Stimulated activated CD8-positive, alpha-beta memory T cell treated with anti-CD3 and anti-CD28 coated beads, Interleukin-12 subunit alpha, Interleukin-12 subunit beta, amount 100 ng/mL, for 24 hours (primary cell): ENCODE measurements around the gene RABGEF1.
"Not testable (repeated sequence)": the region's sequence is repeated elsewhere in the genome, so short reads cannot be mapped to it uniquely, and the experiment has no call there.

Experiments
- DNase-seq: peaks from one replicate; pipeline ENCODE4 v3.0.0-alpha.2; 2020; ENCODE audit errors: extremely low read depth

Gene RABGEF1

DNA sequence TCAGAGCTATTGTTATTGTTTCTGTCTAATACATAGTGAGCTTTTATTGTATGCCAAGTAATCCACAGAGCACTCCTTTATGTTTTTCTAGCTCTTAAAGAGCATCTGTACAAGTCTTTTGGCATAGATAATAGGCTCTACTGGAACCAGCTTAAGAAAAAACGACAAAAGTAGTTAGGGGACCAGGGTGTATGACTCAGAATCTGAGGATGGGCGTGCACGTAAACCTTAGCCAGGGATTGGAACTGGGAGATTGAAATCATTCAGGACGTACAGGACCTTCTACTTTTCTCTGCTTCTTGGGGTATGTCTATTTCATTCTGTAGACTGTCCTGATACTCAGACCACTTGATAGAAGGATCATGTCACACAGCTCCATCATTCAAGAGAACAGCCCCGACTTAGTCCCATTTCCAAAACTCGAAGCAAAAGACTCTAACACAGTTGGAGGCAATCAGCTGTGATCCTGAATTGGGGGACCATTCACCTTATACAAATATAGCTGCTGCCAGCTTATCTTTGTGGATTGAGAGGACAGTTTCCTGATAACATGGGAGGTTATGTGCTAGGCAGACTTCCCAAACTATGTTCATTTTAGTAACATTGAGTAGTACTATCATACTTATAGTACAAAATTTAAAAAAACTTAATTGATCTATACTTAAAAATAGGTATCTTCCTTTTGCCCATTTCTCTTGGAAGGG is 24.9 kb downstream of the RABGEF1 start:
- not testable (repeated sequence) for DNase-seq

DNA sequence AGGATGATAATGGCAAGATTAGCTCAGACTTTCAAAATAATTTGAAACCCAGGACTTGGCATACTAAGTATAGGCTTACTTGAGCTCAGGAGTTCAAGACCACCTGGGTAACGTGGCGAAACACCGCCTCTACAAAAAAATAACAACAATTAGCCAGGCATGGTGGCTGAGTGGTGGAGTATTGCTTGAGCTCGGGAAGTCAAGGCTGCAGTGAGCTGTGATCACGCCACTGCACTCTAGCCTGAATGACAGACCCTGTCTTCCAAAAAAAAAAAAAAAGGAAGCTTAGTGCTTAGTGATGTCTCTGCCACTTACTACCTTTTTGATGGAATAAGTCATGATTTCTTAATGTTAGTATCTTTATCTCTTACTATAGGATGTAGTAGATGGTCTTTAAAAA is 25.5 kb downstream of the RABGEF1 start:
- no peak for DNase-seq

DNA sequence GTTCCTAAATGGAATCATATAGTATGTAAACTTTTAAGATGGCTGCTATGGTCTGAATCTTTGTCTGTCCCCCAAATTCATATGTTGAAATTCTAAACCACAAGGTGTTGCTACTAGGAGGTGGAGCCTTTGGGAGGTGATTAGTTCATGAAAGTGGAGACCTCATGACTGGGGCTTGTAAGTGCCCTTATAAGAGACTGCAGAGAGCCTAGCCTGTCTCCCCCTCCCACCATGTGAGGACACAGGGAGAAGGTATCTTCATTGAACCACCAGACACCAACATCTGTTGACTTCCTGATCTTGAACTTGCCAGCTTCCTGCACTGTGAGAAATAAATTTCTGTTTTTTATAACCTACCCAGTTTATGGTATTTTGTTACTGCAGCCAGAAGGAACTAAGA is 27.0 kb downstream of the RABGEF1 start:
- DNase-seq: not testable (repeated sequence)

DNA sequence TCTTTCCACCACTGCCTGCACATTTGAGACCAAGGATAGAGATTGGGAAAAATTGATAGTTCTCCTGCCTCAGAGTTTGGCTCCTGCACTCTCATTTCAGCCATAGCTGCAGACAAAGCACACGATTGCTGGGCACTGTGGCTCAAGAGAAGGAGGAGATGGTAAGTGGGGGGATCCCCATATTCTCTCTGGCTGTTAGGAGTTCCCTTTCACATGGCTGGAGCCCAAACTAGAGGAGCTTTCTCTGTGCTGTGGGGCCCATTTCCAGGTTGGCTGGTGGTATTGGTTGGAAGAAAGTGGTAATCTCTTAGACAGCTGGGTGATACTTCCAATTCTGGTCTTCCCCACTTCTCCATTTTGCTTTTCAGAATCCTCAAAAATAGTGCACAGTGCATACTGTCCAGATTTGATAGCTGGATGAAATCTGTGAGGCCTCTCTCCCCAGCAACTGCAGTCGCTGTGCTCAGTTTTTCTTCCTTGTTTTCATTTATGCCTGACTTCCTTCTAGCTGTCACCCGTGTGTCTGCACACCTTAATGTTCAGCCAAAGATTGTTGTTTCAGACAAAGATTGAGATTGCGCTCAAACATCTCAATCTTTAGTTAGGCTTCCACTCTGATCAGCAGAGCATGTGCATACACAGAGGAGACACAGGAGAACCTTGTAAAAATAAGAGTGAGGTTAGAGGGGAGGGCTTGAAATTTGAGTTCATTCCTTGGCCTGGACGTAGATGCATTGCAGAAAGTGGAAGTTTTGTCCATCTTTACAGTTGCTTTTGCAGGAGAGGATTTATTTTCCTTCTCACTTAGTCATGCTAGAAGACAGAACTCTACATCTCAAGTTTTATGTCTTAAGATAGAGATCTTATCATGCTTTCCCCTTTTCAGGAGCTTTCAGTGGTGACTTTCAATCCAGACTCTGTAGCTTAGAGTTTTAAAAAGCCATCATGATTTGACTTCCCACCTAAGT is 28.6 kb downstream of the RABGEF1 start:
- no peak for DNase-seq

DNA sequence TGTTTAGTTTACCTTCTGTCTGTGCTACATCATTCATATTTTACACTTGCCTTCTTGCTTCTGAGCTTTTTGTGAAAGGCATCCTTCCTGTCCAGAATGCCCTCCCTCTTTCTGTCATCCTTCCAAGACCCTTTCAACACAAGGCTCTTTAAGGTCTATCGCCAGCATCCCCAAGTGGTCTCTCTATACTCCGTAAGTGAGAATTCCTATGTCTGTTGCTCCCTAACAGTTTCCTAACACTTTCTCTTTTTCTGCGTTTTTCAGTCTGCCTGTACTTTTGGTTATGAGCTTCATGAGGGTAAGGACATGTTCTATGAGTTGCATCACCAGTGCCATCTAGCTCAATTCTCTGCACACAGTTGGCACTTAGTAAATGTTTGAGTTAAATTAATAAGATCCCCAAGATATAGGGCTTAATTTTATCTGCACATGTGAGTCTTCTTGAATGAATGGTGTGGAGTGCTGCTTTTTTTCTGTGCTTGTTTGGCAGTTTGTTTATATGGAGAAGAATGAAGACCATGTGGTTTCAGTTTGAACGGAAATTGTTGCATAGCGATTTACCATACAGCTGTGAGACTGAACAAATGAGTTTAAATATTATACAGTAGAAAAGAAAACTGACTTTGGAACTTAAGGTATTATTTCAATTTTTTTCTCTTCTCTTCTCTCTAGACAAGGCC is 29.4 kb downstream of the RABGEF1 start:
- DNase-seq: no peak

DNA sequence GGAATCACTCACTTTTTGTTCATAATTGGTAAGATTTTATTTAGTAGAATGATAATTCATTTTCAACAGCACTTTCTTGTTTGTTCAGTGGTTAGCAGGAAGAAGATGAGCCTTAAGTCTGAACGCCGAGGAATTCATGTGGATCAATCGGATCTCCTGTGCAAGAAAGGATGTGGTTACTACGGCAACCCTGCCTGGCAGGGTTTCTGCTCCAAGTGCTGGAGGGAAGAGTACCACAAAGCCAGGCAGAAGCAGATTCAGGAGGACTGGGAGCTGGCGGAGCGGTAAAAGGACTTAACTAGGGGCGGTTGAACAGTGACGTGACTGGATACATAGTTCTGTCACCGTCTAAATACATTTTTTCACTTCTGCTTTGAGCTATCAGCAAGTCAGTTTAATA is 31.3 kb downstream of the RABGEF1 start:
- DNase-seq: no peak

DNA sequence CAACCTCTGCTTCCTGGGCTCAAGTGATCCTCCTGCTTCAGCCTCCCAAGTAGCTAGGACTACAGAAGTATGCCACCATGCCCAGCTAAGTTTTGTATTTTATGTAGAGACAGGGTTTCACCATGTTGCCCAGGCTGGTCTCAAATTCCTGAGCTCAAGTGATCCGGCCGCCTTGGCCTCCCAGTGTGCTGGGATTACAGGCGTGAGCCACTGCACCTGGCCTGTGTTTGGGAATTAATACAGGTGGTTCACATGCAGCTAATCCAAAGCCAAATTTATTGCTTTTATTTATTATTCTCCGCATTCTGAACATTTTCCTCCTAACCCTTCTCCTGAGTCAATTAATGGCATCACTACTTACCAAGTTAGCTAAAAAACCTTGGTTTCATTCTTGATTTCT is 33.2 kb downstream of the RABGEF1 start:
- not testable (repeated sequence) for DNase-seq

DNA sequence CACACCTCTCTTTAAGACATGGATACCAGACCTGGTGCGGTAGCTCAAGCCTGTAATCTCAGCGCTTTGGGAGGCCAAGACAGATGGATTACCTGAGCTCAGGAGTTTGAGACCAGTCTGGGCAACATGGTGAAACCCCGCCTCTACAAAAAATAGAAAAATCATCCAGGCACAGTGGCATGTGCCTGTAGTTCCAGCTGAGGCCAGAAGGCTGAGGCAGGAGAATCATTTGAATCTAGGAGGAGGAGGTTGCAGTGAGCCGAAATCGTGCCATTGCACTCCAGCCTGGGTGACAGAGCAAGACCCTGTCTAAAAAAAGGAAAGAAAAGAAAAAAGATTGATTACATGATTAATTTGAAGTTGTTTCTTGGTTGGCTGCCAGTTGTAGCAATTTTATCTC is 35.9 kb downstream of the RABGEF1 start:
- not testable (repeated sequence) for DNase-seq

DNA sequence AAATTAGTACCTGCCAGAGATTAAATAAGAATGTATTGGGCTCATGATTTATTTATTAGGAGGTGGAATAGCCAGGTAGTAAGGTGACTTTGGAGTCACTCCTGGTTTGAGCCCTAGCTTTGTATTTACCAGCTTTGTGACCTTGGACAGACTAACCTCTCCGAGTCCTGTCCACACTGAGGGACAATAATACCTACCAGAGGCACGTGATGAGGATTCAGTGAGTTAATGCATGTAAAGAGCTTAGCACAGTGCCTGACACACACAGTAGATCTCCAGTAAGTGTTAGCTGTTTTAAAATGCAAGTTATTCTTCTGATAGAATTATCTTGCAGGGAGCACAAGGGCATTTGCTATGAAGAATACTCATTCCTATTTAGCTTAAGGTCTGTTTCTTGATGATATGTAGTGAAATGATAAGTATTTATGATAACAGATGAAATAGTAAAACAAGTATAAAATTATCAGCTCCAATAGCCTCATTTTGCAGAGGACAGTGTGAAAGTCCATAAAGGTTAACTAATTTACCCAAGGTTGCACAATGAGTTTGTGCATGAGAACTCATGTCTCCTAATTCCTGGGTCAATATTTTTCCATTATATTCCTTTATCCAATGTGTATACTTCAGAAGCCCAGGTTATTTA is 36.4 kb downstream of the RABGEF1 start:
- no peak for DNase-seq

DNA sequence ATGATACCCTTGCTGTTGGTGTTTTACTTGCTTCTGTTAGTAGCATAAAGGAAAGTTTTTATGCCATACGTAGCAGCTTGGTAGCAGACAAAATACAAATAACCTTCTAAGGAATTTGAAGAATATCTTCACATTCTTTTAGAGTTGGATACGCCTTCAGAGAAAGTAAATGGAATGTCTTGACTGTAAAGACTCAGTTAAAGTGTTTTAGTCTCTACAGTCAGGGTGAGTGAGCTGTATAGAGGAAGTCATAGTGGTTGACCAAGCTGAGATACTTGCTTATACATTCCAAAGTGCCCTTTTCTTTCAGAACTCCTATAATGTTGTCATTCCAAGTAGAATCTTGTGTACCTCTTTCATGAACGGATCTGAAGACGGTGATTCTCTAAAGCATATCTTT is 37.7 kb downstream of the RABGEF1 start:
- DNase-seq: no peak

DNA sequence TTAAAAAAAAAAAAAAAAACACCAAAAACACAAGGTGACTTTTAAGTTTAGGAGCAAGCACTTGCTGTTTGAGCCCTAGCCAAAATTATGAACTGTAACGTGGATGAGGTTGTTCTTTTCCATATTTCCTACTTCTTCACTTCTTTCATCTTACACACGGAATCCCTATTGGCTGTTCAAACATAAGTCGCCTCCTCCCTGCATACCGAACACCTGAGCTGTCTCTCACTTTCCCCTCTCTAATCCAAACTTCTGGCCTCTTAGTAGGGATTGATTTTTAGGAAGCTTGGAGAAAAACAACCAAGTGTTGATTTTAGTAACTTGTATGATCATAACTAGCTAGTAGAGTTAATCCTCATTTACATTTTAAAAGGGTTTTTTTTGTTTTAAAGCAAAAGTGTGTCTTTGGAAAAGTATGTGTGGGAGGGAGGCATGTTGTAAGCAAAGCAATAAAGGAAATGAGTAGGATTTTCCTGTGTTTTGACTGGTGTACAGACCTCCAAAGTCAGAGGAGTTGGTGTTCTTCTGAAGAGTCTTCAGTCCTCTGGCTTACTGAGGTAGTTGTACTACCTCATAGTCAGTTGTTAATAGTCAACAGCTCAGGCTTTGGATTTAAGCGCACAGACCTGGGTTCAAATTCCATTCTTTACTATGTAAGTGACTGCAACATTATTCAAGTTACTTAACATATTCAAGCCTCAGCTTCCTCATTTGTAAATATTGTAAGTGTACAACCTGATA is 39.3 kb downstream of the RABGEF1 start:
- DNase-seq: no peak

DNA sequence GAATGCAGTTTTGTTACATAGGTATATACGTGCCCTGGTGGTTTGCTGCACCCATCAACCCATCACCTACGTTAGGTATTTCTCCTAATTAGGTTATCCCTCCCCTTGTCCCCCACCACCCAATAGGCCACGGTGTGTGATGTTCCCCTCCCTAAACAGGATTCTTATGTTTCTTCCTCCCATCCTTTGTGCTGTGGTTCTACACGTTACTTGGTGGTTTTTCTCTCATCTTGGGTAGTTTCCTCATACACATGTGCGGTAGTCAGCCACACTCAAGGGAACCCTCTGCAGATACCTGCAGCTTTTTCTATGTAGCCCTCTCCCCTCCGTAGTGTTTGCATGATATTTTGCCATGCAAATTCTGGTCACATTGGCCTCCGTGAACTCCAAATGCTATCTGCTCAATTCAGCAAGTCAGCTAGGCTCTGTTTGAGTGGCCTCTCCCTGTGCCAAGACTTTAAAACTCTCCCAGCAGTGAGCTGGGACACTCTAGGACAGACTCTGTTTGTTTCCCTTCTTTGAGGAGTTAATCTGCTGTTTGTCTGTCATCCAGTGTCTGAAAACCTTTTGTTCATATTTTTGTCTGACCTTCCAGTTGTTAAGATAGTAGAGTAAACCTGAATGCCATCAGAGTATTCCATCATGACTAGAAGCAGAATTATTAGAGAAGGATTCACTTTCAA is 41.0 kb downstream of the RABGEF1 start:
- no peak for DNase-seq

DNA sequence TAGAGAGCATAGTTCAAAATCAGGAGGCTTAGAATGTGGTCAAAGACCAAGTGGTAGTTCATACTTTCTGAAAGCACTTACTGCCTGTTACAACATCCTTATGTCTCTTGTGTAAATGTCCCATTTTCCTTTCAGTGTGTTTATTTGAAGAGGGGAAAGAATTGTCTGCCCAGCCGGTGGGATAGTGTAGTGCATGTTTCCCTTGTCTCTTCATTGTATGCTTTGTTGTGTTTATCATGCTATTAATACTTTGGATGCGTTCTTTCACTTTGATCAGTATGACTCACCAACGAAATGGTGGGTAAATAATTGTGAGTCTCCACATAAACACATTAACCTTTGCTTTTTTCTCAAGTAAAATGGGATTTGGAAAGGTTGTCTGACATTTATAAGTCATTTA is 42.3 kb downstream of the RABGEF1 start:
- not testable (repeated sequence) for DNase-seq

DNA sequence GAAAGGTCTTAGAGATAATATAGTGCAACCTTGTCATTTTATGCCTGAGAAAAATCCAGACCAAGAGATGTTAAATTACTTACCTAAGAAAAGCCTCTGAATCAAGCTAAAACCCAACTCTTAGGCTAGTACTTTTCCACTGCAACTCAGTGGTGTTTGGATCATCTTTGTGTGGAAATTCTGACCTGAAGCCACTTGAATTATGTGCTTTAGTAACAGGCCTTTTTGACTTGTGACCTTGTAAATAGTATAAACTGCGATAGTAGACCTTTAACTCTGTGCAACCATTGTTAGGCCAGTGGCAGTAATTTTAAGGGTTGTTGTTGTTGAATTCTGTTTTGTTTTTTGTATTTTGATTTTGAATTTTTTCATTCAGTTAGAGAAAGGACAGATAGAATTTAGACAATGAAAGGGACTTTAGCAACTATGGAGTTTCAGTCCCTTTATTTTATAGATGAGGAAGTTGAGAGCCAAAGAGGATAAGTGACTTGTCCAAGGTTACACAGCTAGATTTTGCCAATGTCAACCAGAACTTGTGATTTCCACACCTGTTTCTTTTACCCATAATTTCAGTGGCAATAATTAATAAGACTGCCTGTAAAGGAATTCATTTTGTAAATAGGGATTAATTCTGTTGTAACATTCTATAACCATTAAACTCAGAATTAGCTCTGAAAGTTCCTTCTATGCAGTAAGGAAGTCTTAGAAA is 43.5 kb downstream of the RABGEF1 start:
- DNase-seq: not testable (repeated sequence)

DNA sequence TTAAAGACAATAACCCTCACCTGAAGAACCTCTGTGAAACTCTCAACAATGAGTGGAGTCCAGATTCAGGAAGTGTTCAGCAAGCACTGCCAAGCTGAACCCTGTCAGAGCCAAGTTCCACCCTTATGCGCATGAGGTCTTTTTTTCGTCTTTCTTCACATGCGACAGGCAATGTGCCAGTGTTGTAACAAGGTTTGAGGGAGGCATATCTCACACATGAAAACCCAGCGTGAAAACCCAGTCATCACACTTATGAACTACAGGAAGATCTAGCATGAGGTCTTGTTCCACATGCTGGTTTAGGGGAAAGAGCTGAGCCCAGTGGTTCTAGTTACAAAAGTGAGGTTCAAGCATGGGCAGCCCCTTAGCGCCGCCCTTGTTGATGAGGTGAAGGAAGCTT is 49.7 kb downstream of the RABGEF1 start:
- DNase-seq: no peak

DNA sequence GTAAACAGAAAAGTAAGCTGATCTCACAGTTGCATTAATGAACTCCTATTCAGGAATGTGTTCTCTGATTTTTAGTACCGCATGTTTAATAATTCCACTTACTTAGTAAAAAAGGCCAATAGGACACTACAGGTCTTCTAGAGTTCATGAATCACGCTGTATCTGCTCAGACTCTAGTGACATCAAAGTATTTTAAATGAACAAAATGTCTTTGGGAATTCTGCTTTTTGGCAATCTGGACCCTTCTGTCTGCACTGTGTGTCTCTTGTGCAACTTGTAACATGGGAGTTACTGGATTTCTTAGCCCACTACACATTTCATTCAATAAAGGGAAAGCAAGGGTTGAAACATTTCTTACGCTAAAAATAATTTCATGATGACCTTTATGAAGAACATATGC is 50.2 kb downstream of the RABGEF1 start:
- DNase-seq: no peak

DNA sequence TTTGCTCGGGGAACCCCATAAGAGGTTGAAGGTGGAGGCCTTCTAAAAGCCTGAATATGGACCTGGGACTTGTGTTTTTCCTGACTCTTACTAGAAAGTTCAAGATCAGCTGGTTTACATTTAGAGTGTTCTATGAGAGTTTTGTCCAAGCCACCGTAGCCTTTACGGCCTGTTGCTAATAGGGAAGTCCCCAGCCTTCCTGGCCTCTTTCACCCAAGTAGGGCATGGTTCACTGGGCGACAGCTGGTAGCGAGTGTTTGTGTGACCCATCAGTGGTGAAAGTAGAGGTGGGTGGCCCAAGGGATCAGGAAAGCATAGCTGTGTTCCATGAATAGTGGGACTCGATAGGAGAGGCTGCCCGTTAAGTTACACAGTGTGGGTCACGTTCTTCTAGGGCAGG is 60.1 kb downstream of the RABGEF1 start:
- DNase-seq: no peak

DNA sequence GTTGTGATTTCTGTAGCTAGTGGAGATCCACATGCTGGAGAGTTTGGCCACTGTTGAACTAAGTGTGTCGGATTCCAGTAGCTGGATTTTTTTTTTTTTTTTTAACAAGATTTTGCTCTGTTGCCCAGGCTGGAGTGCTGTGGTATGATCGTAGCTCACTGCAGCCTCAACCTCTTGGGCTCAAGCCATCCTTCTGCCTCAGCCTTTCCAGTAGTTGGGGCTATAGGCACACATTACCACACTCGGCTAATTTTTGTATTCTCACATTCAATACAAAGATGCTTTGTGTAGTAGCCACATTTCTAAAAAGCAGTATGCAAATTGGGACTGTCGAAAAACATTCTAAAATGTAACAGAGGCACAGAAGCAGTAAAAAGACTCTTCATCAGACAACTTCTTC is 63.5 kb downstream of the RABGEF1 start:
- DNase-seq: no peak

DNA sequence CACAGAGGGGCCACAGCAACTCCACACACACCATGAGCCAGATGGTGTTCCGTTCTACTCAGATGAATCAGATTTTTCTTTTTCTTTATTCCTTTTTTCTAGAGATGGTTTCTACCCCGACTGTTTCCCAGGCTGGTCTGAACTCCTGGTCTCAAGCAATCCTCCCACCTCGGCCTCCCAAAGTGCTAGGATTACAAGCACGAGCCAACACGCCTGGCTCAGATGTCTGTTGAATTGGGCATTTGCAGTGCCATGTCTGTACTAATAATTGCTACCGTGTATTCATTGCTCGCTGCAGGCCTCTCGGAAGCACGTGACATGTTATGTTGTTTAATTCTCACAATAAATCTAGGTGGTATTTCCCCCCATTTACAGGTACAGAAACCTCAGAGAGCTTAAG is 67.2 kb downstream of the RABGEF1 start:
- DNase-seq: no peak

DNA sequence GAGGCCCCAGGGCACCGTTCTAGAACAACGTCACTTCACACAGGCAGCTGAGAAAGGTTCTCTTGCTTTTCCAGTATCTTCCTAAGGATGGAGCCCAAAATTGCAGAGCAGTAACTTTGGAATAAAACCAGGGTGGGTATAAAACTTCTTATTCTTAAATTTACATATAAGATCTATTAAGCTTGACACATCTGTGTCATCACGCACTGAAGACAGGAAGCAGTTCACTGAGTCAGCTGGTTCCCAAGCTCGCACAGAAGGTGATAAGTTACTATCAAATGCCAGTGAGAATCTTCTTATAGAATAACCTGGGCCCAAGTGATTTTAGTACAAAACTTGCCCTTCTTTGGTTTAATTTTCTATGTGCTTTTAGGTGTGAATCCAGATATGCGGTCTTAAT is 70.2 kb downstream of the RABGEF1 start:
- no peak for DNase-seq
